Karpas-422 (cell line): ENCODE data around the gene HSPA13. TPM values are rescaled to one million over a fixed set of nuclear protein-coding genes. Genes with fewer than 3 reads are reported as not detected.

Source experiments
- DNase-seq: peaks from one replicate; pipeline ENCODE4 v3.0.0-alpha.2; 2015
- H2AFZ ChIP-seq: fragments of 200-600 bp; sonication (generic); 2 replicates; pipeline ENCODE4 v1.6.1; 2014; ENCODE audit warnings: antibody characterized with exemption, low read length, mixed read lengths
- H3K27ac ChIP-seq: fragments of 200-600 bp; sonication (generic); 2 replicates; pipeline ENCODE4 v1.5.1; 2014; ENCODE audit warnings: mild to moderate bottlenecking, low read length, moderate library complexity
- H3K27me3 ChIP-seq: fragments of 200-600 bp; sonication (generic); 2 replicates; pipeline ENCODE4 v1.6.1; 2014; ENCODE audit warnings: low read length, mixed read lengths
- H3K36me3 ChIP-seq: fragments of 200-600 bp; sonication (generic); 2 replicates; pipeline ENCODE4 v1.6.1; 2014; ENCODE audit warnings: low read length, mixed read lengths; ENCODE audit not compliant: insufficient read depth
- H3K4me1 ChIP-seq: fragments of 200-600 bp; sonication (generic); 2 replicates; pipeline ENCODE4 v1.6.1; 2014; ENCODE audit warnings: mild to moderate bottlenecking, low read length, mixed read lengths
- H3K4me2 ChIP-seq: fragments of 200-600 bp; sonication (generic); 2 replicates; pipeline ENCODE4 v1.6.1; 2014; ENCODE audit warnings: low read length, low read depth, mild to moderate bottlenecking; ENCODE audit not compliant: poor library complexity, severe bottlenecking
- H3K4me3 ChIP-seq: fragments of 200-600 bp; sonication (generic); 2 replicates; pipeline ENCODE4 v1.5.1; 2014; ENCODE audit warnings: mild to moderate bottlenecking, antibody characterized with exemption, low read length, mixed read lengths
- H3K79me2 ChIP-seq: fragments of 200-600 bp; sonication (generic); 2 replicates; pipeline ENCODE4 v1.6.1; 2014; ENCODE audit warnings: mild to moderate bottlenecking, low read length, mixed read lengths
- H3K9ac ChIP-seq: fragments of 200-600 bp; sonication (generic); 2 replicates; pipeline ENCODE4 v1.6.0; 2014; ENCODE audit warnings: low read length
- H3K9me2 ChIP-seq: fragments of 200-600 bp; sonication (generic), shearing (Covaris generic); replicated peaks from 2 replicates; pipeline ENCODE4 v1.6.0; 2014; ENCODE audit warnings: mild to moderate bottlenecking, low read length, moderate library complexity; ENCODE audit not compliant: insufficient read depth
- H3K9me3 ChIP-seq: fragments of 300-700, 200-600 bp; sonication (generic); 2 replicates; pipeline ENCODE4 v1.6.1; 2014; ENCODE audit warnings: low read length, mixed read lengths
- H4K20me1 ChIP-seq: fragments of 200-600 bp; sonication (generic); 2 replicates; pipeline ENCODE4 v1.6.1; 2014; ENCODE audit warnings: mild to moderate bottlenecking, antibody characterized with exemption, low read length, low read depth; ENCODE audit not compliant: insufficient read depth
- total RNA-seq: library from RNA; depleted of rRNA; stranded (reverse); fragments of >200 nt; shearing (Covaris generic); gene quantifications from 2 replicates; pipeline ENCODE4 v1.2.3, GENCODE V29; 2014; ENCODE audit warnings: low replicate concordance; rRNA removed

Gene HSPA13
- 18.3 and 43.6 TPM in 2 replicates for total RNA-seq

DNA sequence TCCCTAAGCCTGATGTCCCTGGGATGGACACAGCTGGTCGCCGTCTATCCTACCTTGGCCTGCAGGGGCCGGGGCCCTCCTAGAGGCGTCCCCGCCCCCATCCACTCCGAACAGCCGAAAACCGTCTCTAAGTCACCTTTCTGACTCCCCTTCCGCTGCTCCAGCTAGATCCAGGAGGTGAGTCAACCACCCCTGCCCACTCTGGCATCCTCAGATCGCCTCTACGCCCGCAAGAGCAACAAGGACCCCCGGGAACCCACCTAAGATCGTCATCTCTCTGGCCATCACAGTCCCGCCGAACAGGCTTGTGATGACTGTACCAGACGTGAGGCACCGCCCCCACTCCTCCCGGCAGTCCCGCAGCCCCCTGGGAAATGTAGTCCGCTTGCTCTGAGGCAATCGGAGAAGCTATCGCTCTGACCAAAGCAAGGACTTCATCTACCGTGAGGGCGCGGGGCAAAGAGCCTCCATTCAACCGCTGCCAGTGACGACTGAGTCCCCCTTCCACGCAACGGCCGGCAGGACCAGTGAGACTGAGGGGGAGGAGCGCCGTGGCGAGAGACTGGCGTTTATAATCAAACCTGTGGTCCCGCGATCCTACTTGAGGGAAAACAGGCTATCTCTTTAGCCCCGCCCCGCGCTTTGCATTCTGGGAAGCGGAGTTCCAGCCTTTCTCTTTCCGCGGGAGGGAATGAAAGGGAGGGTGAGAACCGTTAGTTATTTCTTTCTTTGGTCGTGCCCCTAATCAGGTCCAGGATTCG lies at the start of gene HSPA13:
Gene HSPA13 (minus strand): TSS at position 312 of the 761 bp plus-strand sequence. CDS start 27 bp downstream, at position 285.
- H3K4me3 ChIP-seq = peak within 1 kb of the TSS; percentile 89

GRCh38 chr21:14418920-14419319 lies 36.0 kb upstream of the HSPA13 start:
- no peaks in the 10 kb centered on the region for H4K20me1 ChIP-seq
- no peaks in the 10 kb centered on the region for H3K36me3 ChIP-seq
- H3K4me3 ChIP-seq = no peak overlapping the region
- H2AFZ ChIP-seq = no peak overlapping the region
- H3K27me3 ChIP-seq = no peaks in the 10 kb centered on the region
- no peaks in the 10 kb centered on the region for H3K9me2 ChIP-seq
- H3K4me1 ChIP-seq = no peaks in the 10 kb centered on the region
- no peak overlapping the region for H3K9ac ChIP-seq
- no peaks in the 10 kb centered on the region for H3K79me2 ChIP-seq
- H3K27ac ChIP-seq = no peak overlapping the region
- no peak for DNase-seq
- H3K9me3 ChIP-seq = peaks cover 25% of the 10 kb centered on the region
- no peak overlapping the region for H3K4me2 ChIP-seq

More for the DNA sequence above, at the start of gene HSPA13:
- peaks cover 37% of the 10 kb centered on the region for H3K4me1 ChIP-seq
- peak; percentile 99 for DNase-seq
- peak within 1 kb of the TSS; percentile 94 for H2AFZ ChIP-seq
- no peaks in the 10 kb centered on the region for H3K9me2 ChIP-seq
- H3K36me3 ChIP-seq = peaks cover 21% of the 10 kb centered on the region; the same call in 1 of the 2 replicates
- H4K20me1 ChIP-seq = no peaks in the 10 kb centered on the region
- H3K9ac ChIP-seq = peak within 1 kb of the TSS; percentile 85
- peaks cover 40% of the 10 kb centered on the region for H3K79me2 ChIP-seq
- H3K27ac ChIP-seq = peak within 1 kb of the TSS; percentile 44; the same call in 1 of the 2 replicates
- H3K9me3 ChIP-seq = no peaks in the 10 kb centered on the region
- peak within 1 kb of the TSS; percentile 88 for H3K4me2 ChIP-seq
- no peaks in the 10 kb centered on the region for H3K27me3 ChIP-seq

- DNase-seq = no peak
- no peak overlapping the region for H3K4me2 ChIP-seq
- H3K9ac ChIP-seq = no peak overlapping the region
These were observed 32.1 kb upstream of the HSPA13 start for GRCh38 chr21:14414932-14415508.

DNA sequence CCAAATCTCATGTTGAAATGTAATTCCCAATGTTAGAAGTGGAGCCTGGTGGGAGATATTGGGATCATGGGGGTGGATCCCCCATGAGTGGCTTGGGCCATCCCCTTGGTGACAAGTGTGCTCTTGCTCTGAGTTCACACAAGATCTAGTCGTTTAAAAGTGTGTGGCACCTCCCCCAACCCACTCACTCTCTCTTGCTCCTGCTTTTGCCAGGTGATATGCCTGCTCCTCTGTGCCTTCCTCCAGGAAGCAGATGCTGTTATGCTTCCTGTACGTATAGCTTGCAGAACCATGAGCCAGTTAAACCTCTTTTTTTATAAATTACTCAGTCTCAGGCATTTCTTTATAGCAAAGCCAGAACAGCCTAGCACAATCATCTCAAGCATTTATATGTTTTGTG lies 23.0 kb upstream of the HSPA13 start:
- no peak for DNase-seq
- H4K20me1 ChIP-seq = no peaks in the 10 kb centered on the region
- no peaks in the 10 kb centered on the region for H3K79me2 ChIP-seq
- no peak overlapping the region for H3K27ac ChIP-seq
- no peak overlapping the region for H3K4me2 ChIP-seq
- no peak overlapping the region for H2AFZ ChIP-seq
- no peak overlapping the region for H3K9ac ChIP-seq
- no peaks in the 10 kb centered on the region for H3K27me3 ChIP-seq
- H3K4me1 ChIP-seq = no peaks in the 10 kb centered on the region
- no peak overlapping the region for H3K4me3 ChIP-seq
- H3K36me3 ChIP-seq = no peaks in the 10 kb centered on the region
- no peaks in the 10 kb centered on the region for H3K9me2 ChIP-seq
- H3K9me3 ChIP-seq = 0 out of 2 replicates have a peak, but pooled peaks cover 3% of the 10 kb centered on the region

More at GRCh38 chr21:14414932-14415508, 32.1 kb upstream of the HSPA13 start:
- H2AFZ ChIP-seq = no peak overlapping the region
- H3K36me3 ChIP-seq = no peaks in the 10 kb centered on the region
- H3K27me3 ChIP-seq = no peaks in the 10 kb centered on the region
- no peak overlapping the region for H3K27ac ChIP-seq
- H3K9me2 ChIP-seq = no peaks in the 10 kb centered on the region; the same call in 1 of the 2 replicates
- H3K4me1 ChIP-seq = no peaks in the 10 kb centered on the region
- peaks cover 18% of the 10 kb centered on the region for H3K9me3 ChIP-seq
- H3K4me3 ChIP-seq = no peak overlapping the region
- no peaks in the 10 kb centered on the region for H4K20me1 ChIP-seq
- H3K79me2 ChIP-seq = no peaks in the 10 kb centered on the region

DNA sequence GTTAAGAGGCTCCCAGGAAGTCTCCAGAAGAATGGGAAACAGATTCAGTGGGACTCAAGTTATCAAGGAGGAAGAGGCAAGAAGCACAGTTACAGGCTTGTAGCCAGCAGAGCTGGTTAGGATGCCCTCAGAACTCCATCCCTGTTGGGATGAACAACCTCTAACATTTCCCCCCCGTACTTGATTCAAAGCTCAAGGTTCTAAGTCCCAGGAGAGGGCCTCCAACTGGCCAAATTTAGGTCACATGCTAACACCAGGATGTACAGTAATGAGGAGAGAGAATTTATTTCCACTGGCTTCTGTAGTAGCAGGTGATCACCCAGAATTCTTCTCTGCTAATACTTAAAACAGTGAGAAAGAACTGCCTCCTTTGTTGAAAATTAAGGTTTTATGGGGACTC lies 22.3 kb upstream of the HSPA13 start:
- Histone ChIP-seq H3K9ac (no peak overlapping the region), H3K79me2 (no peaks in the 10 kb centered on the region), H3K4me2 (no peak overlapping the region), H3K27ac (no peak overlapping the region), H3K4me1 (no peaks in the 10 kb centered on the region), H3K4me3 (no peak overlapping the region), H3K9me3 (0 out of 2 replicates have a peak, but pooled peaks cover 3% of the 10 kb centered on the region), H4K20me1 (no peaks in the 10 kb centered on the region), H3K36me3 (no peaks in the 10 kb centered on the region), H3K27me3 (no peaks in the 10 kb centered on the region), H2AFZ (no peak overlapping the region), H3K9me2 (no peaks in the 10 kb centered on the region)
- no peak for DNase-seq

DNA sequence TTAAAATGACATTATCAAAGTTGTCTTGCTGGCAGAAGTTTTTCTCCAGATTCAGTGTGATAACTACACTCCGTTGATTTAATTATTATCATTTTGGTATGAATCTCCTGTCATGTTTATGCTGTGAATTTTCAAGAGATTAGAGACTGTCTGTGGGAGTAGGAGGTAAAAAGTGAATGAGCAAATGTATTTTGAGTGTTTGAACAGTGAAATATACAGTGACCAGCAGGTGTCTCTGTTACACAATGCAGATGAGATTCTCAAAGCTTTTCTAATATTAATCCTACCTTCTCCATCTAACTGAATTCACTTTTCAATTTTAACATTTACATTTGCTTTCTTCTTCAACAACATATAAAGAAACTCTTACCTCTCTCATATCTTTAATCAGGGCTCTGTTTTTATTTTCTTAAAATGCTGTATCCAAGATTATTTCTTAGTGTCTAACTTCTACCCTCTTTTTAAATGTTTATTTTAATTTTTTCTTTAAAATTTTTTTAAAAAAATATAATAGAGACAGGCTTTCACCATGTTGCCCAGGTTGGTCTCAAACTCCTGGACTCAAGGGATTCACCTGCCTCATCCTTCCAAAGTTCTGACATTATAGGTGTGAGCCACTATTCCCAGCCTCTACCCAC lies 20.9 kb upstream of the HSPA13 start:
- no peak overlapping the region for H3K4me2 ChIP-seq
- H3K27ac ChIP-seq = no peak overlapping the region
- no peaks in the 10 kb centered on the region for H3K79me2 ChIP-seq
- 0 out of 2 replicates have a peak, but pooled peaks cover 3% of the 10 kb centered on the region for H3K9me3 ChIP-seq
- no peaks in the 10 kb centered on the region for H4K20me1 ChIP-seq
- DNase-seq = peak; percentile 67
- H3K9me2 ChIP-seq = no peaks in the 10 kb centered on the region
- no peaks in the 10 kb centered on the region for H3K27me3 ChIP-seq
- no peaks in the 10 kb centered on the region for H3K36me3 ChIP-seq
- no peak overlapping the region for H2AFZ ChIP-seq
- H3K4me3 ChIP-seq = no peak overlapping the region
- no peaks in the 10 kb centered on the region for H3K4me1 ChIP-seq
- no peak overlapping the region for H3K9ac ChIP-seq

- H3K27ac ChIP-seq = no peak overlapping the region
- H3K36me3 ChIP-seq = no peaks in the 10 kb centered on the region
- H3K79me2 ChIP-seq = no peaks in the 10 kb centered on the region
- no peaks in the 10 kb centered on the region for H3K9me3 ChIP-seq
- no peaks in the 10 kb centered on the region for H3K9me2 ChIP-seq
- H3K4me1 ChIP-seq = no peaks in the 10 kb centered on the region
- H4K20me1 ChIP-seq = no peaks in the 10 kb centered on the region
- H2AFZ ChIP-seq = no peak overlapping the region
- H3K4me3 ChIP-seq = no peak overlapping the region
- H3K27me3 ChIP-seq = no peaks in the 10 kb centered on the region
- DNase-seq = no peak
- no peak overlapping the region for H3K4me2 ChIP-seq
- no peak overlapping the region for H3K9ac ChIP-seq
These were observed 18.3 kb upstream of the HSPA13 start for GRCh38 chr21:14401217-14401616.

DNA sequence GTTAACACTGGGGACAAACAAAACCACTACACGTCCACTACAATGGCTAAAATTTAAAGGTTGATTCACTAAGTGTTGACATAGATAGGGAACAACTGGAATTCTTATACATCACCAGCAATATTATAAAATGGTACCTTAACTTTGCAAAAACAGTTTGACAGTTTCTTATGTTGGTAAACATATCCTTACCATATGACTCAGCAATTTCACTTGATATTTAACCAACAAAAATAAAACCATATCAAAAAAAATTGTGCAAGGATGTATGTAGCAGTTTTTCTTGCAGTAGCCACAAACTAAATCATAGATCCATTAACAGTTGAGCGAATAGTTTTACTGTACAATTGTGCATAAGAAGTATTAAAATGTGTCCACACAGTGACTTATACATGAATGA lies 5.3 kb upstream of the HSPA13 start:
- peaks cover 10% of the 10 kb centered on the region for H3K4me1 ChIP-seq
- H2AFZ ChIP-seq = no peak overlapping the region
- no peaks in the 10 kb centered on the region for H3K79me2 ChIP-seq
- no peak overlapping the region for H3K4me2 ChIP-seq
- no peak overlapping the region for H3K27ac ChIP-seq
- no peaks in the 10 kb centered on the region for H3K36me3 ChIP-seq
- H3K9me2 ChIP-seq = no peaks in the 10 kb centered on the region
- H3K27me3 ChIP-seq = no peaks in the 10 kb centered on the region
- H3K9ac ChIP-seq = no peak overlapping the region
- no peak for DNase-seq
- H3K9me3 ChIP-seq = no peaks in the 10 kb centered on the region
- no peak overlapping the region for H3K4me3 ChIP-seq
- H4K20me1 ChIP-seq = no peaks in the 10 kb centered on the region
